Tibial nerve (tissue), 4 donors: ENCODE measurements around the gene NPIPA1. TPM values are rescaled to one million over a fixed set of nuclear protein-coding genes. Genes with fewer than 3 reads are reported as not detected.
"Not testable (repeated sequence)": the region's sequence is repeated elsewhere in the genome, so short reads cannot be mapped to it uniquely, and the experiment has no call there.

Experiments
- DNase-seq, 2 donors: peaks; one replicate each; pipeline ENCODE4 v3.0.0-alpha.2; 2019; ENCODE audit warnings: low spot score in 2 of 2
- H3K27ac ChIP-seq, 4 donors: fragments of 200-600 bp; sonication (generic) in 3 of 4; one replicate each; pipeline ENCODE4 v1.5.1; 2017 to 2019; ENCODE audit warnings: mild to moderate bottlenecking in 1 of 4
- H3K27me3 ChIP-seq, 2 donors: fragments of 200-600 bp; sonication (generic) in 1 of 2; one replicate each; pipeline versions ENCODE4 v1.5.1 to v1.6.0; 2017 to 2019
- H3K36me3 ChIP-seq, 3 donors: fragments of 200-600 bp; sonication (generic); one replicate each; pipeline ENCODE4 v1.5.1; 2018 to 2019
- H3K4me1 ChIP-seq, 4 donors: fragments of 200-600 bp; sonication (generic) in 3 of 4; one replicate each; pipeline ENCODE4 v1.5.1; 2017 to 2019
- H3K4me3 ChIP-seq, 4 donors: fragments of 200-600 bp; sonication (generic) in 3 of 4; one replicate each; pipeline ENCODE4 v1.5.1; 2017 to 2019; ENCODE audit warnings: mild to moderate bottlenecking in 1 of 4, moderate library complexity in 1 of 4
- H3K9me3 ChIP-seq, 4 donors: fragments of 200-600 bp; sonication (generic) in 3 of 4; one replicate each; pipeline ENCODE4 v1.5.1; 2017 to 2019
- CTCF ChIP-seq, 5 experiments: fragments of 200-600 bp in 3 of 5; fragments of 450-650 bp in 2 of 5; sonication (generic) in 3 of 5; IDR thresholded peaks; one replicate each; pipeline ENCODE4 v1.5.1; 2016 to 2019; ENCODE audit warnings: antibody characterized with exemption in 5 of 5, mild to moderate bottlenecking in 3 of 5, moderate library complexity in 2 of 5
- EP300 ChIP-seq, 2 donors: sonication (generic); formaldehyde crosslinking; IDR thresholded peaks; one replicate each; pipeline ENCODE4 v1.6.1; 2017; ENCODE audit warnings: antibody characterized with exemption in 2 of 2, mild to moderate bottlenecking in 1 of 2
- POLR2A ChIP-seq, 2 donors: fragments of 450-650 bp; IDR thresholded peaks; one replicate each; pipeline ENCODE4 v1.6.1; 2017; ENCODE audit warnings: antibody characterized with exemption in 2 of 2, mild to moderate bottlenecking in 2 of 2, moderate library complexity in 2 of 2
- WGBS, 2 donors: methylation state at CpG; one replicate each; pipeline ENCODE4 v1.1.5; 2018; 5-methylcytosine and 5-hydroxymethylcytosine counted together
- total RNA-seq, 4 donors: library from RNA; depleted of rRNA; stranded (reverse); fragments of >200 nt; gene quantifications; one replicate each; pipeline ENCODE4 v1.1.0, GENCODE V29; 2016

The NPIPA1 gene
- total RNA-seq, 4 donors from 2014 or later: 95.5 to 193 (median 134) TPM

- 0 to 2% methylated on average over 51 to 55 of the region's 74 CpGs for WGBS, 2 donors
- DNase-seq: peak; percentile 83
- H3K9me3 ChIP-seq, H3K36me3 ChIP-seq, H3K27me3 ChIP-seq: not testable (repeated sequence)
- peak within 1 kb of the TSS; percentile 63 to 87 (median 78) for H3K4me3 ChIP-seq
- TF ChIP-seq POLR2A (IDR thresholded peaks at IDR 0.05) (peak in 1 of 2 donors; percentile 41), EP300 (IDR thresholded peaks at IDR 0.05) (peak in 1 of 2 donors; percentile 90), CTCF (IDR thresholded peaks at IDR 0.05) (peak in 2 of 5 experiments; percentile 9 to 18)
- H3K4me1 ChIP-seq: peaks cover 0 to 29% (median 8%) of the 10 kb centered on the region in 4 donors
- peak within 1 kb of the TSS; percentile 69 to 94 (median 90) for H3K27ac ChIP-seq
Measured at GRCh38 chr16:14974656-14975417, 37.6 kb downstream of the NPIPA1 start, which contains the start of gene PDXDC1. TSS of gene PDXDC1 (plus strand) at chr16:14975026. CDS start at chr16:14975200, 174 bp downstream.

GRCh38 chr16:14975418-14976194 is 38.4 kb downstream of the NPIPA1 start:
- 1 to 7% methylated on average over 24 to 41 of the region's 47 CpGs for WGBS, 2 donors
- H3K27ac ChIP-seq: peak overlapping the region; percentile 69 to 94 (median 90)
- DNase-seq: peak in 1 of 2 donors; percentile 57
- not testable (repeated sequence) for H3K36me3 ChIP-seq, H3K27me3 ChIP-seq, H3K9me3 ChIP-seq
- TF ChIP-seq EP300 (IDR thresholded peaks at IDR 0.05): peak in 1 of 2 donors; percentile 22
- peaks cover 0 to 36% (median 8%) of the 10 kb centered on the region in 4 donors for H3K4me1 ChIP-seq
- H3K4me3 ChIP-seq: peak overlapping the region; percentile 63 to 87 (median 78)

GRCh38 chr16:14976971-14977736 is 39.9 kb downstream of the NPIPA1 start:
- not testable (repeated sequence) for H3K27ac ChIP-seq, H3K36me3 ChIP-seq, H3K4me3 ChIP-seq, H3K27me3 ChIP-seq, DNase-seq, H3K9me3 ChIP-seq
- WGBS, 2 donors: 59 to 69% methylated on average over 15 to 16 of the region's 16 CpGs
- H3K4me1 ChIP-seq: peaks cover 0 to 39% (median 8%) of the 10 kb centered on the region in 4 donors

GRCh38 chr16:14978281-14978680 is 41.0 kb downstream of the NPIPA1 start:
- WGBS, 2 donors: 93 to 97% methylated on average over 8 of the region's 8 CpGs
- H3K4me1 ChIP-seq: peaks cover 0 to 45% (median 10%) of the 10 kb centered on the region in 4 donors
- H3K9me3 ChIP-seq, H3K4me3 ChIP-seq, H3K27me3 ChIP-seq, DNase-seq, H3K27ac ChIP-seq, H3K36me3 ChIP-seq: not testable (repeated sequence)

GRCh38 chr16:14978908-14979307 is 41.7 kb downstream of the NPIPA1 start:
- not testable (repeated sequence) for DNase-seq, H3K9me3 ChIP-seq, H3K27me3 ChIP-seq, H3K4me3 ChIP-seq, H3K36me3 ChIP-seq, H3K27ac ChIP-seq
- peaks cover 0 to 45% (median 9%) of the 10 kb centered on the region in 4 donors for H3K4me1 ChIP-seq
- WGBS, 2 donors: 84 to 86% methylated on average over 4 of the region's 4 CpGs

- DNase-seq, H3K27ac ChIP-seq, H3K4me3 ChIP-seq, H3K27me3 ChIP-seq, H3K9me3 ChIP-seq: not testable (repeated sequence)
- 73 to 74% methylated on average over 3 of the region's 3 CpGs for WGBS, 2 donors
- H3K4me1 ChIP-seq: peaks cover 0 to 31% (median 4%) of the 10 kb centered on the region in 4 donors
- peaks cover 0 to 15% (median 7%) of the 10 kb centered on the region in 3 donors for H3K36me3 ChIP-seq
Measured at GRCh38 chr16:14981234-14981633, 44.0 kb downstream of the NPIPA1 start.

GRCh38 chr16:14982521-14982920 is 45.3 kb downstream of the NPIPA1 start:
- H3K4me1 ChIP-seq: peaks cover 0 to 20% (median 2%) of the 10 kb centered on the region in 4 donors
- H3K27ac ChIP-seq, DNase-seq, H3K4me3 ChIP-seq, H3K27me3 ChIP-seq, H3K9me3 ChIP-seq: not testable (repeated sequence)
- 35 to 50% methylated on average over 2 of the region's 2 CpGs for WGBS, 2 donors
- H3K36me3 ChIP-seq: peaks cover 0 to 19% (median 7%) of the 10 kb centered on the region in 3 donors

GRCh38 chr16:14988092-14988491 is 50.8 kb downstream of the NPIPA1 start:
- H3K4me1 ChIP-seq, DNase-seq, H3K9me3 ChIP-seq, H3K27me3 ChIP-seq, H3K27ac ChIP-seq, H3K4me3 ChIP-seq: not testable (repeated sequence)
- WGBS, 2 donors: 85 to 86% methylated on average over 8 of the region's 8 CpGs
- H3K36me3 ChIP-seq: peaks cover 0 to 40% (median 12%) of the 10 kb centered on the region in 3 donors

- H3K4me3 ChIP-seq, H3K4me1 ChIP-seq, H3K9me3 ChIP-seq, H3K27me3 ChIP-seq, DNase-seq, H3K27ac ChIP-seq: not testable (repeated sequence)
- H3K36me3 ChIP-seq: peaks cover 0 to 40% (median 12%) of the 10 kb centered on the region in 3 donors
- WGBS, 2 donors: 82 to 87% methylated on average over 24 to 25 of the region's 25 CpGs
Measured at GRCh38 chr16:14988661-14989191, 51.5 kb downstream of the NPIPA1 start.

GRCh38 chr16:14989291-14990281 is 52.3 kb downstream of the NPIPA1 start:
- H3K27ac ChIP-seq, H3K9me3 ChIP-seq, DNase-seq, H3K4me1 ChIP-seq, H3K27me3 ChIP-seq: not testable (repeated sequence)
- Histone ChIP-seq H3K36me3 (peaks cover 0 to 40% (median 12%) of the 10 kb centered on the region in 3 donors), H3K4me3 (peak overlapping the region in 1 of 4 donors; percentile 10)
- 58 to 69% methylated on average over 38 to 49 of the region's 98 CpGs for WGBS, 2 donors
